Hepatocyte (in vitro differentiated cells): ENCODE measurements around the gene GIPC3. TPM values are rescaled to one million over a fixed set of nuclear protein-coding genes. Genes with fewer than 3 reads are reported as not detected.

ENCODE experiments used
- DNase-seq: peaks from one replicate; pipeline ENCODE4 v3.0.0-alpha.2; 2016; ENCODE audit warnings: low spot score
- H2AFZ ChIP-seq: fragments of 200-600 bp; sonication (generic); 2 replicates; pipeline ENCODE4 v1.6.0; 2016; ENCODE audit warnings: antibody characterized with exemption, mild to moderate bottlenecking
- H3K27ac ChIP-seq: fragments of 200-600 bp; sonication (generic); 2 replicates; pipeline ENCODE4 v1.5.1; 2016; ENCODE audit warnings: mild to moderate bottlenecking
- H3K27me3 ChIP-seq: fragments of 200-600 bp; sonication (generic); 2 replicates; pipeline ENCODE4 v1.6.1; 2016
- H3K36me3 ChIP-seq: fragments of 200-600 bp; sonication (generic); replicated peaks from 2 replicates; pipeline ENCODE4 v1.5.1; 2016; ENCODE audit warnings: low read depth; ENCODE audit not compliant: insufficient read depth
- H3K4me1 ChIP-seq: fragments of 200-600 bp; sonication (generic); 2 replicates; pipeline ENCODE4 v1.5.1; 2016; ENCODE audit warnings: mild to moderate bottlenecking, moderate library complexity; ENCODE audit not compliant: insufficient read depth
- H3K4me2 ChIP-seq: fragments of 200-600 bp; sonication (generic); 2 replicates; pipeline ENCODE4 v1.6.0; 2016
- H3K4me3 ChIP-seq: fragments of 200-600 bp; sonication (generic); 2 replicates; pipeline ENCODE4 v1.5.1; 2016; ENCODE audit warnings: mild to moderate bottlenecking
- H3K79me2 ChIP-seq: fragments of 200-600 bp; sonication (generic); 2 replicates; pipeline ENCODE4 v1.6.0; 2017; ENCODE audit warnings: mild to moderate bottlenecking
- H3K9me2 ChIP-seq: fragments of 200-600 bp; sonication (generic); replicated peaks from 2 replicates; pipeline ENCODE4 v1.6.0; 2017; ENCODE audit warnings: mild to moderate bottlenecking; ENCODE audit not compliant: insufficient read depth
- H3K9me3 ChIP-seq: fragments of 200-600 bp; sonication (generic); 2 replicates; pipeline ENCODE4 v1.5.1; 2016; ENCODE audit warnings: low read depth, mild to moderate bottlenecking
- H4K20me1 ChIP-seq: fragments of 200-600 bp; sonication (generic); 2 replicates; pipeline ENCODE4 v1.6.0; 2016; ENCODE audit warnings: mild to moderate bottlenecking; ENCODE audit not compliant: insufficient read depth, poor library complexity, severe bottlenecking
- EZH2 ChIP-seq: fragments of 200-600 bp; sonication (generic); IDR thresholded peaks from 2 replicates; pipeline ENCODE4 v1.6.1; 2016; ENCODE audit warnings: antibody characterized with exemption, mild to moderate bottlenecking, borderline replicate concordance
- EZH2phosphoT487 ChIP-seq: fragments of 200-600 bp; sonication (generic); IDR thresholded peaks from one replicate; pipeline ENCODE4 v1.6.1; 2018; ENCODE audit warnings: antibody characterized with exemption, mild to moderate bottlenecking, low read depth, moderate library complexity; ENCODE audit not compliant: unreplicated experiment, severe bottlenecking
- WGBS: methylation state at CpG from one replicate; pipeline ENCODE4 v1.1.6; 2016; ENCODE audit warnings: low lambda C conversion rate; ENCODE audit errors: missing lambda C conversion rate; 5-methylcytosine and 5-hydroxymethylcytosine counted together
- polyA plus RNA-seq: library from polyadenylated mRNA; unstranded; fragments of >200 nt; fragmentation: Nextera tagmentation; extraction: Ambion mirVana; gene quantifications from 2 replicates; pipeline ENCODE4 v1.2.1, GENCODE V29; 2016
- total RNA-seq: library from RNA; depleted of rRNA; stranded (reverse); fragments of >200 nt; gene quantifications from 2 replicates; pipeline ENCODE4 v1.2.3, GENCODE V29; 2014
- TF ChIP-seq, protein P1 (sequence below): fragments of 200-600 bp; sonication (generic); IDR thresholded peaks from 2 replicates; pipeline ENCODE4 v1.5.1; 2016; ENCODE audit warnings: antibody characterized with exemption, mild to moderate bottlenecking; ENCODE audit not compliant: poor library complexity

The GIPC3 gene
- total and polyA plus RNA-seq, 2 experiments from 2014 or later: 0.28 TPM; not detected in 1

DNA sequence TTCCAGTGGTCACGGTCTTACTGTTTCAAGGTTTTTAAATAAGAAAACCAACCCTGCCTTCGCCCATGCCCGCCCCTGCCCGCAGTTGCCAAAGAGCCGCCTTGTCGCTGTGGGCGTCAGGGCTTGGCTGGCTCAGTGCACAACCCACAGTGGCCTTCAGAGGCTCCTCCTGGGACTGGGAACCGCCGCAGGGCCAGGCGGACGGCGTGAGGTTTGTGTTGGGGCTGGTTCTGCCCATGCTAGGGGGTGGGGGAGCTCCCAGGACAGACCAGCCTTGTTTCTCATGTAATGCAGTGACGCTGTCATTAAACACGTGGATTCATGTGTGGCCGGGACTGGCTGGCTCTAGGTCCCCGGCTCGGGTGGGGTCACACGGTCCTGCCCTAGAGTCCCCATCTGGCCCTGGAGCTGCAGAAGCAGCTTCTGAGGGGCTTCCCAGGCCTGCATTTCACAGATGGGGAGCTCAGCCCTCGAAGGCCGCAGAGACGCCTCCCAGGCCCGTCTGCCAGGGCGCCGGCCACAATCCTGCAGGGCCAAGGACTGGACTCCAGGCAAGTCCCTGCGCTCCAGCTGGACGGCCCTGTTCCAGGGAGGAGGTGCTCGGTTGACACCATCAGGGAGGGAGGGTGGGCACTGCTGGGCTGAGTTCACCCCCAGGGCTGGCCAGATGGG, 48.7 kb upstream of the GIPC3 start:
- no peaks in the 10 kb centered on the region for H3K4me1 ChIP-seq
- no peaks in the 10 kb centered on the region for H3K79me2 ChIP-seq
- H3K4me2 ChIP-seq: no peak overlapping the region
- no peak for TF ChIP-seq EZH2phosphoT487
- TF ChIP-seq, protein P1, sequence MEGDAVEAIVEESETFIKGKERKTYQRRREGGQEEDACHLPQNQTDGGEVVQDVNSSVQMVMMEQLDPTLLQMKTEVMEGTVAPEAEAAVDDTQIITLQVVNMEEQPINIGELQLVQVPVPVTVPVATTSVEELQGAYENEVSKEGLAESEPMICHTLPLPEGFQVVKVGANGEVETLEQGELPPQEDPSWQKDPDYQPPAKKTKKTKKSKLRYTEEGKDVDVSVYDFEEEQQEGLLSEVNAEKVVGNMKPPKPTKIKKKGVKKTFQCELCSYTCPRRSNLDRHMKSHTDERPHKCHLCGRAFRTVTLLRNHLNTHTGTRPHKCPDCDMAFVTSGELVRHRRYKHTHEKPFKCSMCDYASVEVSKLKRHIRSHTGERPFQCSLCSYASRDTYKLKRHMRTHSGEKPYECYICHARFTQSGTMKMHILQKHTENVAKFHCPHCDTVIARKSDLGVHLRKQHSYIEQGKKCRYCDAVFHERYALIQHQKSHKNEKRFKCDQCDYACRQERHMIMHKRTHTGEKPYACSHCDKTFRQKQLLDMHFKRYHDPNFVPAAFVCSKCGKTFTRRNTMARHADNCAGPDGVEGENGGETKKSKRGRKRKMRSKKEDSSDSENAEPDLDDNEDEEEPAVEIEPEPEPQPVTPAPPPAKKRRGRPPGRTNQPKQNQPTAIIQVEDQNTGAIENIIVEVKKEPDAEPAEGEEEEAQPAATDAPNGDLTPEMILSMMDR: no peak
- no peak for TF ChIP-seq EZH2
- no peak overlapping the region for H2AFZ ChIP-seq
- no peaks in the 10 kb centered on the region for H3K9me2 ChIP-seq
- H4K20me1 ChIP-seq: peaks cover 3% of the 10 kb centered on the region
- no peak overlapping the region for H3K27ac ChIP-seq
- H3K27me3 ChIP-seq: no peaks in the 10 kb centered on the region
- no peak overlapping the region for H3K4me3 ChIP-seq
- 92% methylated on average over 27 of the region's 27 CpGs for WGBS
- H3K36me3 ChIP-seq: no peaks in the 10 kb centered on the region
- H3K9me3 ChIP-seq: no peaks in the 10 kb centered on the region
- DNase-seq: no peak

DNA sequence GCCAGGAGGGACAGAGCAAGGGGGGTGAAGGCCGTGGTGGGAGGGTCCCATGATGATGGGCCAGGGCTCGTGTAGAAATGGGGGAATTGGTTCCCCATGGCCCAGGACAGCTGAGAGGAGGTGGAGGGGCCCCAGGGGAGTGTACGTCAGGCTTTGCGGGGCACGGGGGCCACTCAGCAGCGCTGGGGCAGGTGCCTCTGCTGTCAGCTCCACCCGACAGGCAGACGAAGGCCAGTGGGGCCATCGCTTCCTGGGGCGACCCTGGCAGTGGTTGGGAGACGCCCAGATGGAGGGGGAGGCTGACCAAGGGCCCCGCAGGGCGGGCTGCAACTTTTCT, 48.2 kb upstream of the GIPC3 start:
- TF ChIP-seq, protein P1: no peak
- TF ChIP-seq EZH2phosphoT487 (no peak), EZH2 (no peak)
- Histone ChIP-seq H3K79me2 (no peaks in the 10 kb centered on the region), H3K4me1 (no peaks in the 10 kb centered on the region), H3K27ac (no peak overlapping the region), H2AFZ (no peak overlapping the region), H3K36me3 (no peaks in the 10 kb centered on the region), H4K20me1 (peaks cover 3% of the 10 kb centered on the region), H3K4me2 (no peak overlapping the region), H3K4me3 (no peak overlapping the region), H3K9me2 (no peaks in the 10 kb centered on the region), H3K27me3 (no peaks in the 10 kb centered on the region), H3K9me3 (no peaks in the 10 kb centered on the region)
- 80% methylated on average over 10 of the region's 13 CpGs for WGBS
- DNase-seq: no peak

DNA sequence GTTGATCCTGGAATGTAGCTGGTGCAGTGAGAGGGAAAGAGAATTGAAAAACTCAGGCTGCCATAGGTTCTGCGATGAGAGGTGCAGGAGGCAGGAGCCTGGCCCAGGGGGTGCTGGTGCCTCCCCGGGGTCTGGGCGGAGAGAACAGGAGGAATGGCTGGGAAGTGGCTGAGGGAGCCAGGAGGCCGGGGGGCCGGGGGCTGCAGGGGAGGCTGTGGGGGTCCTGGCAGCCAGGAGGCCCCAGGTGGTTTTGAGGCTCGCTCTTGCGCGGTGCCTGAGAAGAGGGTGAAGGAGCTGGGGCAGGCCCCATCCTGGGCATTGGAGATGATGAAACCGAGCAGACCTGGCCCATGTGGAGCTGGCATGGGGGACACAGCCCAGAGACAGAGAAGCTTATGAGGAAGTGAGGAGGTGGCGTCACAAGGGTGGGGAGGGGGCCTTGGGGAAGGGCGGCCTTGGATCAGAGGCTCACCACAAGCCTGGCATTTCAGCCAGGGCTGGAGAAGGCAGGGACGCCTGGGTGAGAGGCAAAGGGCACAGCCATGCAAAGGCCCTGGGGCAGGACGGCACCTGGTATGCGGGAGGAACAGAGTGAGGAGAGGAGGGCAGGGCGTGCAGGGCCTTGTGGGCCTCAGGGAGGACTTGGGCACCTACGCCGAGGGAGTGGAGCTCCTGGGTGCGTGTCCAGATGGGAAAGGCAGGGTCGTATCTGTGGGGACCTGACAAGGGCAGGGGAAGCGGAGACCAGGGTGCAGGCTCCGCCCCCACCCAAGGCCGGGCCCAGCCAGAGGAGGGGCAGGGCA, 47.6 kb upstream of the GIPC3 start:
- Histone ChIP-seq H3K4me3 (no peak overlapping the region), H3K27ac (no peak overlapping the region), H3K27me3 (no peaks in the 10 kb centered on the region), H3K9me2 (no peaks in the 10 kb centered on the region), H4K20me1 (peaks cover 3% of the 10 kb centered on the region), H3K36me3 (no peaks in the 10 kb centered on the region), H3K79me2 (no peaks in the 10 kb centered on the region), H2AFZ (no peak overlapping the region), H3K4me2 (no peak overlapping the region), H3K9me3 (no peaks in the 10 kb centered on the region), H3K4me1 (no peaks in the 10 kb centered on the region)
- TF ChIP-seq EZH2phosphoT487 (no peak), EZH2 (no peak)
- TF ChIP-seq, protein P1: no peak
- no peak for DNase-seq
- 79% methylated on average over 15 of the region's 22 CpGs for WGBS
